Fibroblast of pulmonary artery (primary cell): ENCODE measurements around the gene TJP3.
A peak's percentile ranks its signal among the peaks of the same experiment; 100 is the strongest.
"Not testable (repeated sequence)": the region's sequence is repeated elsewhere in the genome, so short reads cannot be mapped to it uniquely, and the experiment has no call there.

Experiments
- DNase-seq: peaks from one replicate; pipeline ENCODE4 v3.0.0-alpha.2; 2010; ENCODE audit warnings: low read depth
- H3K4me3 ChIP-seq: replicated peaks from 2 replicates; pipeline ENCODE4 v1.5.1; 2011; ENCODE audit warnings: low read depth, mild to moderate bottlenecking, control low read depth, low read length, moderate library complexity
- CTCF ChIP-seq: IDR thresholded peaks from 2 replicates; pipeline ENCODE4 v1.5.1; 2011; ENCODE audit warnings: mild to moderate bottlenecking, control low read depth, low read length, inconsistent platforms; ENCODE audit errors: missing control alignments

TJP3 gene

GRCh38 chr19:3760871-3761361 lies 52.7 kb downstream of the TJP3 start:
- TF ChIP-seq CTCF = no peak
- DNase-seq = peak; percentile 10
- H3K4me3 ChIP-seq = peak overlapping the region; percentile 100

- DNase-seq = peak; percentile 90
- peak within 1 kb of the TSS; percentile 100 for H3K4me3 ChIP-seq
- peak; percentile 50 for TF ChIP-seq CTCF
Measured at GRCh38 chr19:3761382-3762129, 53.4 kb downstream of the TJP3 start, which contains the start of gene APBA3. Gene APBA3, minus strand, starts transcription at chr19:3761692. Its CDS starts 1,428 bp downstream, at chr19:3760264.

GRCh38 chr19:3762130-3762473 lies 53.9 kb downstream of the TJP3 start:
- no peak for DNase-seq
- peak overlapping the region; percentile 96 for H3K4me3 ChIP-seq
- no peak for TF ChIP-seq CTCF

GRCh38 chr19:3762501-3763459 lies 54.6 kb downstream of the TJP3 start, which contains the start of gene MRPL54:
Gene MRPL54, plus strand, starts transcription at chr19:3762682. Its CDS starts 19 bp downstream, at chr19:3762701.
- TF ChIP-seq CTCF = no peak
- H3K4me3 ChIP-seq = peak within 1 kb of the TSS; percentile 100
- DNase-seq = peak; percentile 99

GRCh38 chr19:3765121-3765520 lies 56.9 kb downstream of the TJP3 start:
- no peak overlapping the region for H3K4me3 ChIP-seq
- DNase-seq = no peak
- TF ChIP-seq CTCF = no peak

- DNase-seq, H3K4me3 ChIP-seq: not testable (repeated sequence)
Measured at GRCh38 chr19:3765757-3766156, 57.6 kb downstream of the TJP3 start.

- DNase-seq = no peak
- H3K4me3 ChIP-seq = no peak overlapping the region
- TF ChIP-seq CTCF = no peak
Measured at GRCh38 chr19:3766520-3766919, 58.3 kb downstream of the TJP3 start.
